GM12874 (cell line): Measurements from ENCODE around the gene LRMDA.

Experiments used
- TF ChIP-seq, protein P1 (sequence below): IDR thresholded peaks from 2 replicates; pipeline ENCODE4 v1.5.1; 2011; ENCODE audit warnings: low read depth, mild to moderate bottlenecking, control low read depth, low read length, moderate library complexity; ENCODE audit not compliant: insufficient read depth

LRMDA gene

DNA sequence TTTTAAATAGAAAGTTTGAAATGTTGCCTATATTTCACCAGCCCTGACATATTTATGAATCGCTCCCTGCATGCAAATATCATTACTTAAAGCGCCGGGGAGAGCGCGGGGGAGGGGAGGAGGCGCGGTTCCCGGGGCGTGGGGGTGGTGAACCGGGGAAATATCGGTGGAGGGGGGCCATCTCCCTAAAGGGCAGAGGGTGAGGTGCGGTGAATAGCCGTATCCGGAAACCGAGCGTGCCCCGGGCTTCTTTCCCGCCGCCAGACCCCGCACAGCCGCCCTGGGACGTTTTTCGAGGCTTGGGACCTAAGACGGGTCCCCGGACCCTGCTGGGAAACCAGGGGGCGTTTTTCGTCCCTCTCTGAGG, 22.9 kb upstream of the LRMDA start:
- TF ChIP-seq, protein P1, sequence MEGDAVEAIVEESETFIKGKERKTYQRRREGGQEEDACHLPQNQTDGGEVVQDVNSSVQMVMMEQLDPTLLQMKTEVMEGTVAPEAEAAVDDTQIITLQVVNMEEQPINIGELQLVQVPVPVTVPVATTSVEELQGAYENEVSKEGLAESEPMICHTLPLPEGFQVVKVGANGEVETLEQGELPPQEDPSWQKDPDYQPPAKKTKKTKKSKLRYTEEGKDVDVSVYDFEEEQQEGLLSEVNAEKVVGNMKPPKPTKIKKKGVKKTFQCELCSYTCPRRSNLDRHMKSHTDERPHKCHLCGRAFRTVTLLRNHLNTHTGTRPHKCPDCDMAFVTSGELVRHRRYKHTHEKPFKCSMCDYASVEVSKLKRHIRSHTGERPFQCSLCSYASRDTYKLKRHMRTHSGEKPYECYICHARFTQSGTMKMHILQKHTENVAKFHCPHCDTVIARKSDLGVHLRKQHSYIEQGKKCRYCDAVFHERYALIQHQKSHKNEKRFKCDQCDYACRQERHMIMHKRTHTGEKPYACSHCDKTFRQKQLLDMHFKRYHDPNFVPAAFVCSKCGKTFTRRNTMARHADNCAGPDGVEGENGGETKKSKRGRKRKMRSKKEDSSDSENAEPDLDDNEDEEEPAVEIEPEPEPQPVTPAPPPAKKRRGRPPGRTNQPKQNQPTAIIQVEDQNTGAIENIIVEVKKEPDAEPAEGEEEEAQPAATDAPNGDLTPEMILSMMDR = no peak

DNA sequence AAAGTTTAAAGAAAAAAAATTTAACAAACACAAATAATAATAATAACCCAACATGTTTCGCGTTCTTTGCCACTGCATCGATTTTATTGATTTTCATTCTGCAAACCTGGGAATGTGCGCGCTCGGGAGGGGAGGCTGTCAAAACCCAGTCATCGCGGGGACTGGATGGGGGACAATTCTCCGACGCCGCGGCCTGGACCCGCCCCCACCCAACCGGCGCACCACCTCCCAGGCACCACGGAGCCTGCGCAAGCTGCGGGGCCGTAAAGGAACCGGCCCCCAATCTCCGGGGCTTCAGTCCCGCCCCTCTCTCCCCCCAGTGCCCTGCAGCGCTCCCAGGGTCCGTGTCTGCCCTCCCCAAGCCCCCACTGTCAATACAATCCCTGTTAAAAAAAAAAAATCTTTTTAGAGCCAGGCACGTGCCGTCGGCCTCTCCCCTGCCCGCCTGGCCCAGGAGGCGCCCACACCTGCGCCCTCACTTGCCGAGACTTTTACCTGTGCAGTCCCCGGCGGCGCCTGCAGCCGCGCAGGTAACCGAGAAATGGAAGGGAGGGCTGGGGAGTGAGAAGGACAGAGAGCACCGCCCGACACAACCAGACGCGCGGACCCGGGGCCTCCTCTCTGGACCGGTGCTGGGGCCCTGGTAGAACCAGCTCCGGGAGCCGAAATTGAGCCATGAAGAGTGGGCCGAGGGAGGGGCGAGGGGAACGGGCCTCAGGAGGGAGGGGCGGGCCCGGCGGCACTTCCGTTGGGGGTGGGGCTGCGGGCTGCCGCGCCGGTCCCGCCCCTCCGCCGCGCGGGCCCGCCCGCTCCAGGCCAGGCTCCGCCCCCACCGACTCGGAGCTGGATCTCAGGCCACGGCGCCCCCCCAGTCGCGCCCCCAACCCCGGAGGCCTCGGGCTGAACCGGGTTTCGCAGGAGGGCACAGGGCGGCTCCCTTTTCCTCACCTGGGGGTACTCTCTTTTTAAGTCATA, 22.2 kb upstream of the LRMDA start:
- TF ChIP-seq, protein P1 = no peak

DNA sequence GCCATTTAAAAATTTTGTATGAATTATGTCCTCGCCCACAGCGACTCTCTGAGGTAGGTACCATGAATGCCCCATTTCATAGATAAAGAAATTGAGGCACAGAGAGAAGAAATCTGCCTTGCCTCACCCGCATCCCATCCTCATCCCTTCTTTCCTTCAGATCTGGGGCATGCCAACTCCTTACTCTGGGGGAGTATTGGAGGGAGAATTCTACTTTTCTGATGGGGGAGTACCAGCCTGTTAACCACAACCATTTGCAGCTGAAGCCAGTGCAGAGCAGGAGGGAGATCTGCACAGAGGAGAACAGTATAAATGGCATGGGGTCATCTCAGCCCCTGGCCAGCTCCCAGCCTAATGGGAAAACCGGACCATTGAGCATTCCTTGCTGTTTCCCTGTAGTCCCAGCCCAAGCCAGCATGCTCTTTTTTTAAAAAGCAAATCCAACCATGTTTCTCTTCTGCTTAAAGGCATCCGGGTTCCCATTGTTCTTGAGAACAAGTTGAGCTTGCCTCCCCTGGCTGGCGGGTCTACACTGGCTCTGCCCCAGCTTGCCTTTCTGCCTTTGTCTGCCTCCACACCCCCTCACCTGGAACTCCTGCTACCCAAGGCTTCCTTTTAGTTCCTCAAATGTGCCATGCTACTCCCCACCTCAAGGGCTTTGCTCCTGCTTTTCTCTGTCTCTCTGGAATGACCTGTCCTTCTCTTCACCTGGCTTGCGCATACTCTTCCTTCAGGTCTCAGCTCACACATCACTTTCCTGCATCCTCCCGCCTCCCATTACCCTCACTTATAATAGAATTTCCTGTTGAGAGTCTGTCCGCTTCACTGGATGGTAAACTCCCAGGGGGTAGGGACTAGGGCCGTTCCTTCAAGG, 21.1 kb upstream of the LRMDA start:
- TF ChIP-seq, protein P1 = no peak

DNA sequence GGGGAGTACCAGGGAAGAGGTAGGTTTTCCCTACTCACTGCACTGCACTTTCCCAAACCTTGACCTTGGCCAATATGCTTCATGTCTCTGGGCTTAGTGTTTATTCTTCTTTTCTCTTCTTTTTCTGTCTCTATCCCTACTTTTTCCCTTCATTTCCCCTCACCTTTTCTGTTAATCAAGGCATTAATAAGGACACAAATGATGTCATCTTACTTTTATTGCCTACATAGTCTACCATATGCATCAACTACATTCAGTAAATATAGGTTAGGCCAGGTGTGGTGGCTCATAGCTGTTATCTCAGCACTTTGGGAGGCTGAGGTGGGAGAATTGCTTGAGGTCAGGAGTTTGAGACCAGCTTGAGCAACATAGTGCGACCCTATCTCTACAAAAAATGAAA, 16.9 kb upstream of the LRMDA start:
- TF ChIP-seq, protein P1 = no peak

DNA sequence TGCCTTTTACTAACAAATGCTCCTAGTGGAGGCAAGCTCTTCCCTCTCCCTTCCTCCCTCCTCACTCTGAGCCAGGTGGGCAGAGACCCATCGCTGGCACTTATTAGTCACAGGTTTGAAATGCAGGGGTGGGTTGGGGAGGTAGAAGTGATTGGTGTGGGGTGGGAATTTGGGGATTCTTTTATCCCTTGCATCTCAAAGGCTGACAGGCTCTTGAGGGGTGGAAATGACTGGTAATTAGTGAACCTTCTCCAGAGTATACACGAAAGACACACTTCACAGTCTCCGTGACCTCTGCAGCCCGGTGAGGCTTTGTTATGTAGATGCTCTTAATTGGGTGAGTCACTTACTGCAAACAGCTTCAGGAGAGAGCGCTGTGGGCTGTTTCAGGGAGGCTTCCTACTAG, 13.9 kb upstream of the LRMDA start:
- TF ChIP-seq, protein P1 = no peak

DNA sequence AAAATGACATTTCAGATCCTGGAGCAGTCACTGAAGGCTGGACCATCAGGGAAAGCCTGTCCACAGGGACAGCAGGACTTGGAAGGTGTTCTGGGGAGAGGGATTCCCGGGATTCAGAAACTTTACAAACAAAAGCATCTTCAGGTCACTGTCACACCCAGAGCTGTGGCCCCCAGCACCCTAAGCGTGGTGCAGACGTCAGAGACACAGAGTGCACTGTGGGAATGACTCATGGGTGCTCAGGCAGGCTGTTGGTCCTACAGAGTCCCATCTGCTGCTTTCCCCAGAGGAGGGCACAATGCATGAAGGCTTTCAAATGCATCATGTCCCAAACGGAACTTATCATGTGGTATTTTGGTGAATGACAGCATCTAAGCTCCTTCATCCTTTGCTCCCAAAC, 13.1 kb upstream of the LRMDA start:
- TF ChIP-seq, protein P1 = no peak

DNA sequence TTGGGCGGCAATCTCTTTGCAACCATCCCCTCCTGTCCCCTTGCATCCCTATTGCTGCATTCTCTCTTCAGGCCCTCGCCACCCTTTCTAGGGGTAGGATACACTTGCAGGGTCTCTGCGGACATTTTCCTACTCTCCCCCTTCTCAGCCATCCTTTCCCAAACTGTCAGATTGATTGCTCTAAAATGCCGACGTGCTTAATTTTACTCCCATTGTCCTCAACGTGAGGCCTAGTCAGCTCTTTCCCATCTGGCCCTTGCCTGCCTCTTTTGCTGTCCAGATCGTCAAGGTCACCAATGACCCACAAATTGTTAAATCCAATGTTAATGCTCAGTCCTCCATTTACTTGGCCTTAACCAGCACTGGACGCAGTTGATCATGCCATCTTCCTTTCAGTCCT, 12.7 kb upstream of the LRMDA start:
- TF ChIP-seq, protein P1 = no peak
